ENCODE measurements around the gene BAG5. TPM values are rescaled to one million over a fixed set of nuclear protein-coding genes. Genes with fewer than 3 reads are reported as not detected.

Gene BAG5, protein sequence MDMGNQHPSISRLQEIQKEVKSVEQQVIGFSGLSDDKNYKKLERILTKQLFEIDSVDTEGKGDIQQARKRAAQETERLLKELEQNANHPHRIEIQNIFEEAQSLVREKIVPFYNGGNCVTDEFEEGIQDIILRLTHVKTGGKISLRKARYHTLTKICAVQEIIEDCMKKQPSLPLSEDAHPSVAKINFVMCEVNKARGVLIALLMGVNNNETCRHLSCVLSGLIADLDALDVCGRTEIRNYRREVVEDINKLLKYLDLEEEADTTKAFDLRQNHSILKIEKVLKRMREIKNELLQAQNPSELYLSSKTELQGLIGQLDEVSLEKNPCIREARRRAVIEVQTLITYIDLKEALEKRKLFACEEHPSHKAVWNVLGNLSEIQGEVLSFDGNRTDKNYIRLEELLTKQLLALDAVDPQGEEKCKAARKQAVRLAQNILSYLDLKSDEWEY
- 16.8 and 18.7 TPM in 2 replicates for total RNA-seq

DNA sequence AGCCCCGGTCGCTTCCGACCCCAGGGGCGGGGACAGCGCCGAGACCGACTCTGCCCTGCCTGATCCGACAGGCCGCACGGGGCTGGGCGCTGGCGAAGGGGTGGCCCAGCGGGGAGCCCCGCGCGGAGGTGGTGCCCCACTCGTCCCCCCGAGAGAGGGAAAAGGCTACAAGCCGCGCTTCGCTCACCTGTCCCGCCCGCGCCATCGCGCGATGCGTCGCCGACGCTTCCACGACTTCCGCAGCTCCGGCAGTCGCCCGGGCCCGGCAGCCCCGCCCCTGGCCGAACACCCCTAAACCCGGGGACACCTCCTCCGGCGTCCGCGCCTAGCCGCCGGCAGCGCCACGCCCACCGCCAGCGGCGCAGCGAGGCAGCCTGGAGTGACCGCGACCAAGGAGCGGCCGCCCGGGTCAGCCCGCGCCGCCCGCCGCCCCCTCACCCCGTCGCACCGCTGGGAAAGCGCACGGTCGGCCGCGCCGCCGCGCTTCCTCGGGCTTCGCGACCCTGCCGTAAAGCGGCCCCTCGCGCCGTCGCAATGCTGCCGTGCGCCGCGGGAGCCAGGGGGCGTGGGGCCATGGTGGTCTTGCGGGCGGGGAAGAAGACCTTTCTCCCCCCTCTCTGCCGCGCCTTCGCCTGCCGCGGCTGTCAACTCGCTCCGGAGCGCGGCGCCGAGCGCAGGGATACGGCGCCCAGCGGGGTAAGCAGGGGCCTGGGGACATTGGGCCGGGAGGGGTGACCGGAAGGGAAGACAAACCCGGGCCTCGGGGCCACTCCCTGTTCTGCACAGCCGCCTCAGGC, at the start of gene BAG5, which contains the start of gene COA8:
TSS of gene BAG5 (minus strand) at position 229 of the 797 bp plus-strand sequence. CDS start 1,493 bp downstream, outside the sequence.
TSS of gene COA8 (plus strand) at position 532 of the 797 bp plus-strand sequence. CDS start at position 574, 42 bp downstream.

DNA sequence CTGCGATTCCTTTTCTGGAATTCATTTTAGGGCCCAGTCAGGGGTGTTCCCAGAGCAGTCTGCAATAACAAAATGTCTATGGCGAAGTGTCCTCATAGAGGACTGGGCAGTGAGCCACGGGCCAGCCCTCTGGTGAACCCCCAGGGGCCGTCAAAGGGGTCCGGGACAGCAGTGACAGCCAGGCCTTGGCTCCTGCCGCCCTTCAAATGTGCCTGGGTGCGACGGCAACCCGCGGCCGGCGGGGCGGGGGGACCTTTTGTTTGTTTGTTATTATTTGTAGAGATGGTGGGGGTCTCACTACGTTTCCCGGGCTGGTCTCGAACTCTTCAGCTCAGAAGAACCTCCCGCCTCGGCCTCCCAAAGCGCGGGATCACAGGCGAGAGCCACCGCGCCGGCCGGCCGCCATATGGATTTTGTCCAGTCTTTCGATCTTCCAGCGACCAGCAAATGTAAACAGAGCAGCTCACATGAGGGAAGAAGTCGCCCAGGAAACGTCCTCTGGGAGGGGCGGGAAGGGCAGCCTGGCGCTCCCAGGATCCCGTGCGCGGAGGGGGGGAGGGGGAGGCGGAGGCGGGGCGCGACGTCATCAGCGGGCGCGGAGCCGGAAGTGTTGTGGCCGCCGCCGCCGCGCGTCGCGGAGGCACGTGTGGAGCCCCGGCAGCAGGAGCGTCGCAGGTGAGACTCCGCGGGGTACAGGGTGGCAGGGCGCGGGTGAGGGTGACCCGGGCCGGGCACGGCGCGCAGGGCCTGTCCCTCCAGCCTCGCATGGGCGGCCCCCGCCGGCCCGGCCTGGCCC, 33.7 kb downstream of the BAG5 start, which contains the start of gene TRMT61A:
TSS of gene TRMT61A (plus strand) at position 610 of the 796 bp plus-strand sequence. CDS start 783 bp downstream, outside the sequence.

DNA sequence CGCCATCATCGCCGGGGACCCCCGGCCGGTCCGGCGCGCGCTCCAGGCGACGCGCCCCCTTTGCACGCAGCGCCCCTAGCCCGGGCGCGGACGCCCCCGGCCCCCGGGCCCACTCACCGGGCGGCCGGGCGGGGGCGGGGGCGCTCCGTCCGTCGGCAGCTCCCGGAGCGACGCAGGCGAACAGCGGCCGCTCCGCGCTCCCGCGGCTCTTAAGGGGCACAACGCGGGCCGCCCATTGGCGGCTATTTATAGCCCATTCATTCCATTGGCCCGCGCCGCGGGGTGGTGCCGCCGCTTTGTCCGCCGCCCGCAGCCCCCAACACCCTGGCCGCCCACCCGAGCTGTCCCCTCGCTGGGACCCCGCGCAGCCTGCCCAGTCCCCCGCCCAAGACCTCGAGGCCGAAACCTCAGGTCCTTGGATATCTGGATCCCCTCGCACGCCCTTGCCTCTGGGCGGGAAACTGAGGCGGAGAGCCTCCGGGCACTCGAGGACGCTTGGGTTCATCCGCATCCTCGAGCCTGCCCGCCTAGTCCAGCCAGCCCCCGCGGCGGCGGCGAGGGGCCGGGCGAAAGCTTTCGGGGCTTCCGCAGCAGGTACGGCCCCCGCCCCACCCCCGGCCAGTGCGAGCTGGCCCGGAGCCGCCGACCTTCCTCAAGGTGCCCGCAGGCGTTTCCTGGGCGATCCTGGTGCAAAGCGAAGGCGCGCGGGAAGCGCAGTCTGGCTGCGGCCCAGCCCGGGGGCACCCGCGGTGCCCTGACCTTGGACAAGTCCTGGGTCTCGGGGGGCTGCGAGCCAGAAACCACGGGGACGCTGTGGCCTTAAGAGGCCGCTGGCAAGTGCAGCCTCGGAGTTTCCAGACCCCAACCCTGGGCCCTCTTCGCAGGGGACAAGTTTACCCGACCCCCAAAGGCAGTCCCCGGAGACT, 39.5 kb downstream of the BAG5 start, which contains the start of gene CKB:
TSS of gene CKB (minus strand) at position 182 of the 926 bp plus-strand sequence. CDS start 337 bp downstream, outside the sequence.

Other genes starting within 250 kb of the BAG5 start
- gene EIF5, start 228.4 kb downstream of the BAG5 start, total RNA-seq: 116 and 218 TPM in 2 replicates
- 48.6 and 61.6 TPM in 2 replicates for gene MARK3, start 177.2 kb downstream of the BAG5 start, total RNA-seq
- gene CKB, start 39.8 kb downstream of the BAG5 start, total RNA-seq: 15.1 and 51.5 TPM in 2 replicates
- gene TRMT61A, start 33.5 kb downstream of the BAG5 start, total RNA-seq: 7.2 and 9.1 TPM in 2 replicates
- gene COA8, start 303 bp upstream of the BAG5 start, total RNA-seq: 25.5 and 32.3 TPM in 2 replicates
- 132 and 148 TPM in 2 replicates for gene KLC1, start 66.6 kb upstream of the BAG5 start, total RNA-seq
- gene XRCC3, start 152.8 kb upstream of the BAG5 start, total RNA-seq: 10.5 and 26.9 TPM in 2 replicates
- 40.0 and 45.1 TPM in 2 replicates for gene ZFYVE21, start 153.2 kb upstream of the BAG5 start, total RNA-seq